H1 (cell line): Measurements from ENCODE around the gene WDR37. TPM values are rescaled to one million over a fixed set of nuclear protein-coding genes. Genes with fewer than 3 reads are reported as not detected.

ENCODE experiments used
- CTCF ChIA-PET: fragments of 300-600 bp; sonication (Branson Sonifier 250); formaldehyde crosslinking; loops from one replicate; lab custom pipeline; 2021; ENCODE audit not compliant: partially characterized antibody; lab: Charles Lee
- POLR2A ChIA-PET: fragments of 300-600 bp; sonication (Branson Sonifier 250); formaldehyde crosslinking; loops from one replicate; lab custom pipeline; 2021; ENCODE audit warnings: inconsistent platforms; ENCODE audit not compliant: partially characterized antibody; lab: Charles Lee
- DNase-seq, 2 experiments: peaks; one replicate each; pipeline versions ENCODE4 v3.0.0 to v3.0.0-alpha.2; 2010 to 2022; ENCODE audit warnings: low spot score in 2 of 2, low read depth in 1 of 2, mixed read lengths in 1 of 2
- FAIRE-seq: peaks from 2 replicates; lab custom pipeline; 2011; peaks lifted over from hg19 to GRCh38; lab: Jason Lieb, UNC
- H2AFZ ChIP-seq: 2 replicates; pipeline ENCODE4 v1.8.1; 2012; ENCODE audit warnings: low read length, inconsistent platforms
- H2AK5ac ChIP-seq: 2 replicates; pipeline ENCODE4 v1.6.1; 2013; ENCODE audit warnings: low read depth, low read length
- H2BK120ac ChIP-seq: replicated peaks from 2 replicates; pipeline ENCODE3; 2013; ENCODE audit warnings: low read depth, low read length, inconsistent platforms
- H2BK12ac ChIP-seq: 2 replicates; pipeline ENCODE4 v1.6.1; 2013; ENCODE audit warnings: low read depth, low read length
- H2BK15ac ChIP-seq: 2 replicates; pipeline ENCODE4 v1.6.1; 2013; ENCODE audit warnings: low read length
- H2BK20ac ChIP-seq: 2 replicates; pipeline ENCODE4 v1.6.1; 2013; ENCODE audit warnings: low read length
- H2BK5ac ChIP-seq: 2 replicates; pipeline ENCODE4 v1.6.1; 2013; ENCODE audit warnings: low read depth, low read length
- H3K14ac ChIP-seq: 2 replicates; pipeline ENCODE4 v1.6.1; 2013; ENCODE audit warnings: inconsistent platforms; ENCODE audit not compliant: insufficient read length
- H3K18ac ChIP-seq: 2 replicates; pipeline ENCODE4 v1.6.1; 2013; ENCODE audit warnings: low read length; ENCODE audit errors: extremely low read depth
- H3K23ac ChIP-seq: 2 replicates; pipeline ENCODE4 v1.6.1; 2013; ENCODE audit warnings: inconsistent platforms; ENCODE audit not compliant: insufficient read length
- H3K23me2 ChIP-seq: 2 replicates; pipeline ENCODE4 v1.6.1; 2013; ENCODE audit warnings: low read depth, low read length
- H3K27ac ChIP-seq: 2 replicates; pipeline ENCODE4 v1.6.1; 2011; ENCODE audit warnings: low read depth, low read length, inconsistent platforms
- H3K27me3 ChIP-seq, 4 experiments: replicated peaks in 1 of 4; 1 replicate in 1 of 4; 2 replicates in 3 of 4; pipeline versions ENCODE4 v1.6.1 to v1.8.1; 2011 to 2013; ENCODE audit warnings: low read length in 3 of 4, mild to moderate bottlenecking in 3 of 4, inconsistent platforms in 2 of 4, mixed read lengths in 2 of 4, moderate library complexity in 1 of 4; ENCODE audit not compliant: control insufficient read depth in 3 of 4, insufficient read depth in 3 of 4; ENCODE audit errors: extremely low read depth in 1 of 4
- H3K36me3 ChIP-seq, 4 experiments: 2 replicates each; pipeline versions ENCODE4 v1.6.1 to v1.8.1; 2011 to 2013; ENCODE audit warnings: mild to moderate bottlenecking in 4 of 4, low read length in 3 of 4, moderate library complexity in 2 of 4, control low read depth in 1 of 4, inconsistent platforms in 1 of 4; ENCODE audit not compliant: insufficient read depth in 4 of 4, control insufficient read depth in 2 of 4
- H3K4ac ChIP-seq: replicated peaks from 2 replicates; pipeline ENCODE3; 2013; ENCODE audit warnings: low read length, low read depth, mixed read lengths, inconsistent platforms; ENCODE audit not compliant: insufficient read length
- H3K4me1 ChIP-seq, 4 experiments: replicated peaks in 1 of 4; 1 replicate in 1 of 4; 2 replicates in 3 of 4; pipeline versions ENCODE4 v1.6.1 to v1.8.1; 2011 to 2013; ENCODE audit warnings: low read length in 3 of 4, inconsistent platforms in 2 of 4, mixed read lengths in 1 of 4; ENCODE audit not compliant: insufficient read depth in 4 of 4, control insufficient read depth in 3 of 4
- H3K4me2 ChIP-seq, 2 experiments: 2 replicates each; pipeline versions ENCODE4 v1.6.1 to v1.8.1; 2011 to 2013; ENCODE audit warnings: low read depth in 2 of 2, low read length in 2 of 2, control low read depth in 1 of 2, inconsistent platforms in 1 of 2, mild to moderate bottlenecking in 1 of 2; ENCODE audit not compliant: insufficient read depth in 1 of 2
- H3K4me3 ChIP-seq, 4 experiments: fragments of 200-600, 300-600 bp in 1 of 4; sonication (generic), shearing (Covaris generic), sonication (Bioruptor Twin) in 1 of 4; 2 replicates each; pipeline versions ENCODE4 v1.5.1 to v1.8.1; 2011 to 2016; ENCODE audit warnings: low read length in 4 of 4, low read depth in 3 of 4, control low read depth in 2 of 4, inconsistent platforms in 2 of 4, mild to moderate bottlenecking in 2 of 4, mixed read lengths in 1 of 4, moderate library complexity in 1 of 4; ENCODE audit not compliant: insufficient read depth in 2 of 4; ENCODE audit errors: extremely low read depth in 1 of 4
- H3K56ac ChIP-seq: replicated peaks from 2 replicates; pipeline ENCODE3; 2013; ENCODE audit warnings: low read depth, mild to moderate bottlenecking, mixed read lengths, low read length, inconsistent platforms; ENCODE audit not compliant: insufficient read length
- H3K79me1 ChIP-seq: 2 replicates; pipeline ENCODE4 v1.6.1; 2013; ENCODE audit warnings: low read depth, low read length, control low read depth
- H3K79me2 ChIP-seq, 2 experiments: 2 replicates each; pipeline versions ENCODE4 v1.6.1 to v1.8.1; 2012 to 2013; ENCODE audit warnings: low read length in 2 of 2, mild to moderate bottlenecking in 2 of 2, inconsistent platforms in 1 of 2; ENCODE audit not compliant: insufficient read depth in 2 of 2, control insufficient read depth in 1 of 2
- H3K9ac ChIP-seq, 4 experiments: replicated peaks in 1 of 4; 1 replicate in 1 of 4; 2 replicates in 3 of 4; pipeline versions ENCODE4 v1.6.1 to v1.8.1; 2011 to 2013; ENCODE audit warnings: low read depth in 3 of 4, low read length in 3 of 4, control low read depth in 2 of 4, mild to moderate bottlenecking in 2 of 4, moderate library complexity in 2 of 4, inconsistent platforms in 1 of 4; ENCODE audit errors: extremely low read depth in 1 of 4
- H3K9me3 ChIP-seq, 2 experiments: 2 replicates each; pipeline versions ENCODE4 v1.6.1 to v1.8.1; 2012 to 2013; ENCODE audit warnings: mild to moderate bottlenecking in 2 of 2, moderate library complexity in 2 of 2, control low read depth in 1 of 2, inconsistent platforms in 1 of 2, low read depth in 1 of 2, low read length in 1 of 2, mixed read lengths in 1 of 2; ENCODE audit not compliant: insufficient read depth in 2 of 2
- H4K20me1 ChIP-seq, 2 experiments: replicated peaks in 1 of 2; 2 replicates each; pipeline versions ENCODE3 to v1.8.1; 2011 to 2013; ENCODE audit warnings: inconsistent platforms in 2 of 2, low read length in 2 of 2, mild to moderate bottlenecking in 1 of 2; ENCODE audit not compliant: insufficient read depth in 2 of 2, control insufficient read depth in 1 of 2
- H4K5ac ChIP-seq: 2 replicates; pipeline ENCODE4 v1.6.1; 2013; ENCODE audit warnings: low read length, low read depth, mixed read lengths, inconsistent platforms; ENCODE audit not compliant: insufficient read length
- H4K8ac ChIP-seq: 2 replicates; pipeline ENCODE4 v1.8.0; 2013; ENCODE audit warnings: mild to moderate bottlenecking, moderate library complexity, low read length, inconsistent platforms; ENCODE audit not compliant: insufficient read depth; ENCODE audit errors: extremely low read depth
- H4K91ac ChIP-seq: replicated peaks from 2 replicates; pipeline ENCODE3; 2013; ENCODE audit warnings: low read length, mixed read lengths, inconsistent platforms; ENCODE audit not compliant: insufficient read length
- ASH2L ChIP-seq: fragments of 200-600, 300-600 bp; sonication (generic); IDR thresholded peaks from one replicate; pipeline ENCODE4 v1.7.1; 2017; ENCODE audit warnings: low read length
- CEBPB ChIP-seq: IDR thresholded peaks from 2 replicates; pipeline ENCODE4 v1.6.1; 2012; ENCODE audit warnings: low read depth, low read length
- EP300 ChIP-seq, 2 experiments: IDR thresholded peaks; 1 replicate in 1 of 2; 2 replicates in 1 of 2; pipeline ENCODE4 v1.6.1; 2011 to 2012; ENCODE audit warnings: low read depth in 2 of 2, low read length in 2 of 2, mild to moderate bottlenecking in 2 of 2, borderline replicate concordance in 1 of 2, inconsistent platforms in 1 of 2, moderate library complexity in 1 of 2
- FOSL1 ChIP-seq: IDR thresholded peaks from 2 replicates; pipeline ENCODE4 v1.6.1; 2011; ENCODE audit warnings: mild to moderate bottlenecking, low read depth, low read length, moderate library complexity; ENCODE audit not compliant: insufficient read depth
- GTF2F1 ChIP-seq: IDR thresholded peaks from 2 replicates; pipeline ENCODE4 v1.6.1; 2012; ENCODE audit warnings: low read depth, low read length, improper control_type of control experiment, borderline replicate concordance
- JUND ChIP-seq: IDR thresholded peaks from 2 replicates; pipeline ENCODE4 v1.6.1; 2011; ENCODE audit warnings: mild to moderate bottlenecking, improper control_type of control experiment, low read length
- NRF1 ChIP-seq: IDR thresholded peaks from 2 replicates; pipeline ENCODE4 v1.6.1; 2011; ENCODE audit warnings: mild to moderate bottlenecking, low read depth, low read length, improper control_type of control experiment
- RAD21 ChIP-seq, 2 experiments: IDR thresholded peaks in 1 of 2; conservative IDR thresholded peaks in 1 of 2; 2 replicates each; pipeline ENCODE4 v1.6.1; 2011; ENCODE audit warnings: low read depth in 2 of 2, low read length in 2 of 2, improper control_type of control experiment in 1 of 2, inconsistent platforms in 1 of 2, mild to moderate bottlenecking in 1 of 2, moderate library complexity in 1 of 2
- RXRA ChIP-seq: IDR thresholded peaks from 2 replicates; pipeline ENCODE4 v1.6.1; 2011; ENCODE audit warnings: low read depth, mild to moderate bottlenecking, low read length, moderate library complexity; ENCODE audit not compliant: insufficient read depth
- SIN3A ChIP-seq, 2 experiments: IDR thresholded peaks in 1 of 2; conservative IDR thresholded peaks in 1 of 2; 2 replicates each; pipeline ENCODE4 v1.6.1; 2011 to 2012; ENCODE audit warnings: low read length in 2 of 2, improper control_type of control experiment in 1 of 2, low read depth in 1 of 2, mild to moderate bottlenecking in 1 of 2
- SIRT6 ChIP-seq: IDR thresholded peaks from one replicate; pipeline ENCODE4 v1.7.1; 2012; ENCODE audit warnings: low read length, inconsistent platforms
- TAF1 ChIP-seq: IDR thresholded peaks from 2 replicates; pipeline ENCODE4 v1.6.1; 2011; ENCODE audit warnings: mild to moderate bottlenecking, low read depth, low read length
- TAF7 ChIP-seq: optimal IDR thresholded peaks from 2 replicates; pipeline ENCODE3; 2011; ENCODE audit warnings: low read depth, mild to moderate bottlenecking, inconsistent platforms, low read length, moderate library complexity, borderline replicate concordance
- TEAD4 ChIP-seq: IDR thresholded peaks from 2 replicates; pipeline ENCODE4 v1.6.1; 2012; ENCODE audit warnings: low read depth, low read length, inconsistent platforms, mixed read lengths
- YY1 ChIP-seq: IDR thresholded peaks from 2 replicates; pipeline ENCODE4 v1.6.1; 2011; ENCODE audit warnings: low read depth, mild to moderate bottlenecking, low read length
- WGBS, 2 experiments: shearing (Covaris generic) in 1 of 2; methylation state at CpG; one replicate each; pipeline versions ENCODE4 v1.1.6 to v1.1.7; 2013 to 2015; ENCODE audit warnings: low lambda C conversion rate in 2 of 2, mixed read lengths in 2 of 2, inconsistent platforms in 1 of 2, low coverage in 1 of 2, missing lambda C conversion rate in 1 of 2; ENCODE audit not compliant: insufficient replicate concordance in 2 of 2, insufficient coverage in 1 of 2, insufficient read length in 1 of 2; ENCODE audit errors: extremely low coverage in 1 of 2, missing lambda C conversion rate in 1 of 2; 5-methylcytosine and 5-hydroxymethylcytosine counted together
- polyA plus RNA-seq, 7 experiments: library from polyadenylated mRNA; depleted of rRNA in 3 of 7; stranded (reverse) in 5 of 7; unstranded in 2 of 7; fragments of >200 nt in 5 of 7; fragments of 200-250 nt in 2 of 7; gene quantifications; 1 replicate in 5 of 7; 2 replicates in 1 of 7; 4 replicates in 1 of 7; pipeline versions ENCODE4 v1.2.1 to v1.2.3, GENCODE V29; 2011 to 2013; ENCODE audit warnings: missing spikeins in 2 of 7, mixed read lengths in 2 of 7
- total RNA-seq: library from RNA; stranded (reverse); fragmentation: NEBNext Ultra II Directional; extraction: Animal tissue kit (Norgen Biotek cat#: 25700); gene quantifications from 2 replicates; pipeline ENCODE4 v1.2.1, GENCODE V29; 2021

Gene WDR37
- total and polyA plus RNA-seq, 2 of the 8 experiments (the other 6 are each of a cell fraction or from before 2014, with no cell fraction given): 9.6 to 12.0 TPM

DNA sequence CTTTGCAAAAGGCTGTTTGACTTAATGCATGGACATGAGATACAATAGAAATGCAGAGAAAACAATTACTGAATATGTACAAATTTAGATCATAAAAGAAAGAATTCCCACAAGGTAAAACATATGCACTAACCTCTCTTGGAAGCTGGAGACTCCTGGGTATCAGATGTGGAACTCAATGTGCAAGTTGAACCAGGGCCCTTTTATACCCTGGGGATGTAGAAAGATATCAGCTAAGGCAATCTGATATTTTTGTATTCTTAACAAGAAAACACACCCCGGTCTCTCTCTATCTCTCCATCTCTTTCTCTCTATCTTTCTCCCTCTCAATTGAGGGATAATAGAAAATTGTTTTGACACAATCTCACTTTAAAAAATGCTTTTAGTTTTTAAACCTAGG lies 30.5 kb upstream of the WDR37 start, which contains the start of gene IDI2:
Gene IDI2 (minus strand): TSS at position 177 of the 400 bp plus-strand sequence. CDS start 1,136 bp downstream, outside the sequence.
- no peak within 1 kb of the TSS for H2BK12ac ChIP-seq
- FAIRE-seq (no peak), DNase-seq (no peak)
- H2BK120ac ChIP-seq: no peak within 1 kb of the TSS
- no peak within 1 kb of the TSS for H3K9ac ChIP-seq
- H2AK5ac ChIP-seq: no peak within 1 kb of the TSS
- no peak within 1 kb of the TSS for H3K56ac ChIP-seq
- H3K79me1 ChIP-seq: no peaks in the 10 kb centered on the region
- no peaks in the 10 kb centered on the region for H3K27me3 ChIP-seq
- no peaks in the 10 kb centered on the region for H3K9me3 ChIP-seq
- 82% methylated on average over 1 of the region's 1 CpG; no CpG with 5 or more reads in 1 of the 2 experiments for WGBS, 2 experiments
- H3K23me2 ChIP-seq: no peaks in the 10 kb centered on the region
- H3K23ac ChIP-seq: no peak within 1 kb of the TSS
- no peak within 1 kb of the TSS for H2BK15ac ChIP-seq
- no peak within 1 kb of the TSS for H2AFZ ChIP-seq
- H3K18ac ChIP-seq: no peak within 1 kb of the TSS
- H3K36me3 ChIP-seq: no peaks in the 10 kb centered on the region; a peak in 1 of 8 replicates
- H4K91ac ChIP-seq: no peak within 1 kb of the TSS
- H3K4ac ChIP-seq: no peak within 1 kb of the TSS
- no peak within 1 kb of the TSS for H3K27ac ChIP-seq
- H4K5ac ChIP-seq: no peak within 1 kb of the TSS
- H2BK20ac ChIP-seq: no peak within 1 kb of the TSS
- no peak within 1 kb of the TSS for H3K4me3 ChIP-seq
- no peak within 1 kb of the TSS for H3K14ac ChIP-seq
- H4K8ac ChIP-seq: no peak within 1 kb of the TSS
- H3K4me2 ChIP-seq: no peak within 1 kb of the TSS
- H3K79me2 ChIP-seq: no peaks in the 10 kb centered on the region
- H2BK5ac ChIP-seq: no peak within 1 kb of the TSS
- no peaks in the 10 kb centered on the region; a peak in 1 of 7 replicates for H3K4me1 ChIP-seq
- ChIA-PET CTCF (interaction anchor here (1.1 to 1.4 kb wide), 2 partner anchors 19 to 106 kb away, joined by 3 to 4 read pairs; no protein-coding TSS in a partner anchor), POLR2A (no interaction called here)
- H4K20me1 ChIP-seq: peaks cover 0 to 2% of the 10 kb centered on the region in 2 experiments
- TF ChIP-seq TEAD4 (no peak), YY1 (no peak), RAD21 (IDR thresholded peaks at IDR 0.05 in 1 of 2, conservative IDR thresholded peaks at IDR 0.05 in 1 of 2; ENCODE audit: low read depth in 2 of 2, low read length in 2 of 2) (no peak), FOSL1 (no peak), ASH2L (no peak), EP300 (IDR thresholded peaks at IDR 0.05; ENCODE audit: borderline replicate concordance in 1 of 2, low read depth in 2 of 2, low read length in 2 of 2) (no peak), NRF1 (no peak), TAF7 (no peak), SIRT6 (no peak), CEBPB (no peak), SIN3A (conservative IDR thresholded peaks at IDR 0.05 in 1 of 2, IDR thresholded peaks at IDR 0.05 in 1 of 2; ENCODE audit: low read depth in 1 of 2, low read length in 2 of 2) (no peak), JUND (no peak), RXRA (no peak), TAF1 (no peak), GTF2F1 (no peak)
